Daoy (cell line): ENCODE data around the gene KIF14. TPM values are rescaled to one million over a fixed set of nuclear protein-coding genes. Genes with fewer than 3 reads are reported as not detected.
"Not testable (repeated sequence)": the region's sequence is repeated elsewhere in the genome, so short reads cannot be mapped to it uniquely, and the experiment has no call there.

Experiments
- DNase-seq: peaks from one replicate; pipeline ENCODE4 v3.0.0-alpha.2; 2015; ENCODE audit warnings: low read depth
- total RNA-seq: library from RNA; depleted of rRNA; stranded (reverse); fragments of >200 nt; shearing (Covaris generic); gene quantifications from 2 replicates; pipeline ENCODE4 v1.2.3, GENCODE V29; 2014

Gene KIF14
- total RNA-seq, 1 experiment from 2014 or later: 22.1 TPM

GRCh38 chr1:200634261-200635122 lies 13.9 kb upstream of the KIF14 start:
- DNase-seq: no peak

GRCh38 chr1:200631375-200631774 lies 10.8 kb upstream of the KIF14 start:
- no peak for DNase-seq

GRCh38 chr1:200630515-200630899 lies 10.0 kb upstream of the KIF14 start:
- DNase-seq: not testable (repeated sequence)

GRCh38 chr1:200629876-200630514 lies 9.4 kb upstream of the KIF14 start:
- no peak for DNase-seq

GRCh38 chr1:200628223-200628881 lies 7.8 kb upstream of the KIF14 start:
- no peak for DNase-seq

GRCh38 chr1:200627575-200628222 lies 7.1 kb upstream of the KIF14 start:
- DNase-seq: no peak

- DNase-seq: no peak
Observed at GRCh38 chr1:200626853-200627534, 6.4 kb upstream of the KIF14 start.

GRCh38 chr1:200625381-200625824 lies 4.9 kb upstream of the KIF14 start:
- DNase-seq: peak; percentile 12

- DNase-seq: no peak
Observed at GRCh38 chr1:200624679-200625335, 4.3 kb upstream of the KIF14 start.

GRCh38 chr1:200619894-200620272 lies 668 bp downstream of the KIF14 start:
- no peak for DNase-seq

GRCh38 chr1:200610846-200611245 lies 9.7 kb downstream of the KIF14 start:
- no peak for DNase-seq

- DNase-seq: no peak
Observed at GRCh38 chr1:200602632-200603031, 17.9 kb downstream of the KIF14 start.

GRCh38 chr1:200590001-200590400 lies 30.6 kb downstream of the KIF14 start:
- no peak for DNase-seq

GRCh38 chr1:200588698-200589097 lies 31.9 kb downstream of the KIF14 start:
- DNase-seq: no peak

GRCh38 chr1:200564319-200564718 lies 56.2 kb downstream of the KIF14 start:
- DNase-seq: no peak

GRCh38 chr1:200561856-200562214 lies 58.7 kb downstream of the KIF14 start:
- no peak for DNase-seq

GRCh38 chr1:200558866-200559459 lies 61.6 kb downstream of the KIF14 start:
- DNase-seq: peak; percentile 15

- no peak for DNase-seq
Observed at GRCh38 chr1:200556002-200556401, 64.5 kb downstream of the KIF14 start.

- not testable (repeated sequence) for DNase-seq
Observed at GRCh38 chr1:200552737-200553136, 67.8 kb downstream of the KIF14 start.

GRCh38 chr1:200550367-200550766 lies 70.2 kb downstream of the KIF14 start:
- DNase-seq: no peak

GRCh38 chr1:200547386-200547785 lies 73.2 kb downstream of the KIF14 start:
- DNase-seq: no peak
